ENCODE results near the gene IL1RAPL1.

The IL1RAPL1 gene

GRCh38 chrX:29903360-29903759 lies 1316.1 kb downstream of the IL1RAPL1 start:
- DNase-seq (ENCODE audit: low spot score): no peak

- DNase-seq (ENCODE audit: low spot score): no peak
These were observed 1324.4 kb downstream of the IL1RAPL1 start for GRCh38 chrX:29911673-29912072.

- DNase-seq (ENCODE audit: low spot score): no peak
These were observed 1326.4 kb downstream of the IL1RAPL1 start for GRCh38 chrX:29913647-29914046.

- DNase-seq (ENCODE audit: low spot score): no peak
These were observed 1335.4 kb downstream of the IL1RAPL1 start for GRCh38 chrX:29922607-29923006.

GRCh38 chrX:29926056-29926455 lies 1338.8 kb downstream of the IL1RAPL1 start:
- no peak for DNase-seq (ENCODE audit: low spot score)

- DNase-seq (ENCODE audit: low spot score): no peak
These were observed 1339.4 kb downstream of the IL1RAPL1 start for GRCh38 chrX:29926659-29927058.

GRCh38 chrX:29935455-29935854 lies 1348.2 kb downstream of the IL1RAPL1 start:
- DNase-seq (ENCODE audit: low spot score): no peak

- no peak for DNase-seq (ENCODE audit: low spot score)
These were observed 1353.5 kb downstream of the IL1RAPL1 start for GRCh38 chrX:29940750-29941149.

- no peak for DNase-seq (ENCODE audit: low spot score)
These were observed 1354.0 kb downstream of the IL1RAPL1 start for GRCh38 chrX:29941287-29941686.

- DNase-seq (ENCODE audit: low spot score): no peak
These were observed 1360.0 kb downstream of the IL1RAPL1 start for GRCh38 chrX:29947225-29947624.

- DNase-seq (ENCODE audit: low spot score): no peak
These were observed 1361.4 kb downstream of the IL1RAPL1 start for GRCh38 chrX:29948653-29949052.

GRCh38 chrX:29952016-29952415 lies 1364.8 kb downstream of the IL1RAPL1 start:
- DNase-seq (ENCODE audit: low spot score): no peak

- DNase-seq (ENCODE audit: low spot score): no peak
These were observed 1374.8 kb downstream of the IL1RAPL1 start for GRCh38 chrX:29962061-29962460.

GRCh38 chrX:29965634-29966033 lies 1378.4 kb downstream of the IL1RAPL1 start:
- no peak for DNase-seq (ENCODE audit: low spot score)

- no peak for DNase-seq (ENCODE audit: low spot score)
These were observed 1404.8 kb downstream of the IL1RAPL1 start for GRCh38 chrX:29992083-29992482.

- no peak for DNase-seq (ENCODE audit: low spot score)
These were observed 1418.6 kb downstream of the IL1RAPL1 start for GRCh38 chrX:30005813-30006212.
